IMR-90 (cell line): Measurements from ENCODE around the gene LMBR1L. TPM values are rescaled to one million over a fixed set of nuclear protein-coding genes. Genes with fewer than 3 reads are reported as not detected.
A peak's percentile ranks its signal among the peaks of the same experiment; 100 is the strongest.

Experiments used
- ATAC-seq: fragments of 200-7000 bp; cut with Tn5 transposase; 2 replicates; pipeline ENCODE4 v1.9.1; 2020; ENCODE audit warnings: low read depth, mild to moderate bottlenecking, moderate library complexity
- BruUV-seq: library from RNA; stranded (reverse); fragments of 400-500 nt; replicated peaks from 2 replicates; lab custom pipeline; 2021; lab: Mats Ljungman, UMichigan
- CTCF ChIA-PET: fragments of 300-600 bp; formaldehyde crosslinking; extraction: SDS; loops from one replicate; lab custom pipeline; 2021; ENCODE audit warnings: antibody characterized with exemption; lab: Yijun Ruan, JAX
- POLR2A ChIA-PET: fragments of 300-600 bp; sonication (Branson Sonifier 250); formaldehyde crosslinking; loops from one replicate; lab custom pipeline; 2022; ENCODE audit warnings: antibody characterized with exemption; ENCODE audit not compliant: unreplicated experiment; lab: Charles Lee
- DNase-seq: peaks from one replicate; pipeline ENCODE4 v3.0.0; 2013
- H2AFZ ChIP-seq: replicated peaks from 2 replicates; pipeline ENCODE3; 2013; ENCODE audit warnings: low read length, mild to moderate bottlenecking; ENCODE audit not compliant: poor library complexity
- H2AK5ac ChIP-seq: 2 replicates; pipeline ENCODE4 v1.6.1; 2013; ENCODE audit warnings: low read depth, low read length, inconsistent platforms
- H2AK9ac ChIP-seq: replicated peaks from 2 replicates; pipeline ENCODE3; 2013; ENCODE audit warnings: mild to moderate bottlenecking, low read depth, low read length, moderate library complexity; ENCODE audit not compliant: poor library complexity
- H2BK120ac ChIP-seq: 2 replicates; pipeline ENCODE4 v1.6.1; 2013; ENCODE audit warnings: low read depth, low read length, inconsistent platforms
- H2BK15ac ChIP-seq: 3 replicates; pipeline ENCODE4 v1.6.1; 2013; ENCODE audit warnings: low read depth, low read length, inconsistent platforms
- H2BK20ac ChIP-seq: 2 replicates; pipeline ENCODE4 v1.6.1; 2013; ENCODE audit warnings: low read depth, mild to moderate bottlenecking, inconsistent platforms, low read length, moderate library complexity
- H2BK5ac ChIP-seq: 2 replicates; pipeline ENCODE4 v1.6.1; 2013; ENCODE audit warnings: mild to moderate bottlenecking, low read depth, low read length, inconsistent platforms; ENCODE audit not compliant: poor library complexity, severe bottlenecking
- H3K14ac ChIP-seq: replicated peaks from 2 replicates; pipeline ENCODE4 v1.6.1; 2013; ENCODE audit warnings: low read depth, low read length, inconsistent platforms
- H3K18ac ChIP-seq: 2 replicates; pipeline ENCODE4 v1.6.1; 2013; ENCODE audit warnings: low read depth, low read length, control low read depth
- H3K23ac ChIP-seq: 2 replicates; pipeline ENCODE4 v1.6.1; 2013; ENCODE audit warnings: low read depth, low read length, inconsistent platforms
- H3K27ac ChIP-seq: 2 replicates; pipeline ENCODE4 v1.5.1; 2013; ENCODE audit warnings: mild to moderate bottlenecking, control low read depth, low read length; ENCODE audit not compliant: insufficient read depth
- H3K27me3 ChIP-seq: 2 replicates; pipeline ENCODE4 v1.6.1; 2013; ENCODE audit warnings: low read length; ENCODE audit not compliant: control insufficient read depth, insufficient read depth
- H3K36me3 ChIP-seq: 2 replicates; pipeline ENCODE4 v1.6.1; 2013; ENCODE audit warnings: low read length, mixed read lengths; ENCODE audit not compliant: control insufficient read depth, insufficient read depth
- H3K4ac ChIP-seq: 2 replicates; pipeline ENCODE4 v1.6.1; 2013; ENCODE audit warnings: low read depth, low read length, inconsistent platforms
- H3K4me1 ChIP-seq: 2 replicates; pipeline ENCODE4 v1.6.1; 2013; ENCODE audit warnings: low read length, mixed read lengths; ENCODE audit not compliant: control insufficient read depth, insufficient read depth
- H3K4me2 ChIP-seq: 2 replicates; pipeline ENCODE4 v1.6.1; 2013; ENCODE audit warnings: low read depth, mild to moderate bottlenecking, control low read depth, low read length, moderate library complexity
- H3K4me3 ChIP-seq: 2 replicates; pipeline ENCODE4 v1.5.1; 2013; ENCODE audit warnings: low read depth, mild to moderate bottlenecking, control low read depth, low read length, moderate library complexity; ENCODE audit not compliant: insufficient read depth
- H3K56ac ChIP-seq: 2 replicates; pipeline ENCODE4 v1.6.1; 2013; ENCODE audit warnings: low read length, inconsistent platforms; ENCODE audit not compliant: insufficient read depth; ENCODE audit errors: extremely low read depth
- H3K79me1 ChIP-seq, 2 experiments: 2 replicates each; pipeline ENCODE4 v1.6.1; 2013; ENCODE audit warnings: low read length in 2 of 2, inconsistent platforms in 1 of 2, low read depth in 1 of 2
- H3K9ac ChIP-seq: 2 replicates; pipeline ENCODE4 v1.6.1; 2013; ENCODE audit warnings: low read depth, low read length, control low read depth
- H3K9me1 ChIP-seq: 2 replicates; pipeline ENCODE4 v1.6.1; 2013; ENCODE audit warnings: low read length, inconsistent platforms; ENCODE audit not compliant: insufficient read depth
- H3K9me3 ChIP-seq: 2 replicates; pipeline ENCODE4 v1.6.1; 2013; ENCODE audit warnings: low read length; ENCODE audit not compliant: control insufficient read depth, insufficient read depth
- H4K20me1 ChIP-seq: 2 replicates; pipeline ENCODE4 v1.6.1; 2013; ENCODE audit warnings: low read length, inconsistent platforms; ENCODE audit not compliant: insufficient read depth
- H4K5ac ChIP-seq: 2 replicates; pipeline ENCODE4 v1.6.1; 2013; ENCODE audit warnings: mild to moderate bottlenecking, low read depth, low read length, control low read depth
- H4K8ac ChIP-seq, 2 experiments: 2 replicates each; pipeline ENCODE4 v1.6.1; 2013; ENCODE audit warnings: low read depth in 2 of 2, low read length in 2 of 2, control low read depth in 1 of 2, inconsistent platforms in 1 of 2
- H4K91ac ChIP-seq: 2 replicates; pipeline ENCODE4 v1.6.1; 2013; ENCODE audit warnings: low read depth, low read length, inconsistent platforms; ENCODE audit not compliant: insufficient read depth
- BHLHE40 ChIP-seq: fragments of 150-350 bp; IDR thresholded peaks from 2 replicates; pipeline ENCODE4 v1.6.1; 2016; ENCODE audit warnings: mild to moderate bottlenecking, low read depth, low read length
- MAZ ChIP-seq: IDR thresholded peaks from 2 replicates; pipeline ENCODE4 v1.6.1; 2012; ENCODE audit warnings: low read depth, mild to moderate bottlenecking, low read length, improper control_type of control experiment, moderate library complexity, borderline replicate concordance
- MXI1 ChIP-seq: IDR thresholded peaks from 2 replicates; pipeline ENCODE4 v1.6.1; 2012; ENCODE audit warnings: low read depth, mild to moderate bottlenecking, low read length, moderate library complexity, borderline replicate concordance
- NFE2L2 ChIP-seq: fragments of 150-350 bp; IDR thresholded peaks from 2 replicates; pipeline ENCODE4 v1.6.1; 2016; ENCODE audit warnings: low read depth, mild to moderate bottlenecking, low read length
- RAD21 ChIP-seq: IDR thresholded peaks from 2 replicates; pipeline ENCODE4 v1.6.1; 2012; ENCODE audit warnings: low read length, improper control_type of control experiment
- RCOR1 ChIP-seq: IDR thresholded peaks from 2 replicates; pipeline ENCODE4 v1.6.1; 2012; ENCODE audit warnings: mild to moderate bottlenecking, low read length, improper control_type of control experiment; ENCODE audit not compliant: insufficient replicate concordance
- SMC3 ChIP-seq: fragments of 150-350 bp; IDR thresholded peaks from 2 replicates; pipeline ENCODE4 v1.6.1; 2016; ENCODE audit warnings: low read depth, mild to moderate bottlenecking, antibody characterized with exemption, low read length, moderate library complexity
- WGBS, 2 experiments: methylation state at CpG; one replicate each; pipeline versions ENCODE4 v1.1.5 to v1.1.7; 2013; ENCODE audit warnings: missing lambda C conversion rate in 2 of 2; ENCODE audit not compliant: insufficient read length in 1 of 2; ENCODE audit errors: extremely low coverage in 2 of 2; 5-methylcytosine and 5-hydroxymethylcytosine counted together
- dilution Hi-C: fragments of 300-500 bp; cut with HindIII; formaldehyde crosslinking; loops from one replicate; pipeline ENCODE4 v1.14.3; 2018; ENCODE audit warnings: low sequenced_read_pairs; ENCODE audit not compliant: unreplicated experiment
- in situ Hi-C: fragments of 300-500 bp; cut with MboI; formaldehyde crosslinking; loops from 3 replicates; pipeline ENCODE4 v1.14.3; 2019; ENCODE audit warnings: low sequenced_read_pairs, inconsistent platforms, mixed read lengths
- intact Hi-C: fragments of 100-400 bp; cut with micrococcal nuclease; formaldehyde crosslinking; loops from 2 replicates; pipeline ENCODE4 v1.10.0; 2022
- polyA plus RNA-seq, 3 experiments: library from polyadenylated mRNA; depleted of rRNA; stranded (reverse); fragments of >200 nt; gene quantifications; 2 replicates each; pipeline ENCODE4 v1.2.3, GENCODE V29; 2012; ENCODE audit warnings: low replicate concordance in 1 of 3
- total RNA-seq: library from RNA; depleted of rRNA; stranded (reverse); fragments of >200 nt; gene quantifications from 2 replicates; pipeline ENCODE4 v1.2.3, GENCODE V29; 2012

The LMBR1L gene
- total and polyA plus RNA-seq, 2 of the 4 experiments (the other 2 are of a cell fraction): 33.0 to 44.6 TPM

- TF ChIP-seq MAZ (no peak), NFE2L2 (no peak)
These were observed 16.3 kb downstream of the LMBR1L start, which contains the start of gene DHH (continued) for GRCh38 chr12:49094160-49094974.

DNA sequence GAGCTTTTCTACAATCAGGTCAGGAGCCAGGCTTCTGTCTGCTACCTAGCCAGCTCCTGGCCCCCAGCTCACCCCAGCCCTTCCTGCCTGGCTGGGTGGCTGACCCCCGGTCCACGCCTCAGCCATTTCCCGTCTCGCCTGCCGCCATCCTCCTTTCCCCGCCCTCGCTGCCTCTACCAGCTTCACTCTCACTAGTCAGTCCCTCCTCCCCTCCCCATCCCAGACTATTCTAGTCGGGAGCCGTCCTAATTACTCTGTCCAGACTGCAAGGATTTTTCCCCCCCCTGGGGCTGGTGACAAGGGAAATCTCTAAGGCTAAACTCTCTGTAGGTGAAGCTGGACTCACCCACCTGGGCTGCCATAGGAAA is 16.9 kb downstream of the LMBR1L start:
- Histone ChIP-seq H3K56ac (no peak overlapping the region), H3K79me1 (no peaks in the 10 kb centered on the region), H2BK15ac (no peak overlapping the region), H2AK5ac (no peak overlapping the region), H3K4me3 (no peak overlapping the region), H3K14ac (no peak overlapping the region), H3K4me1 (peaks cover 7% of the 10 kb centered on the region; the same call in 1 of the 2 replicates), H2BK5ac (no peak overlapping the region), H3K23ac (no peak overlapping the region), H4K8ac (no peak overlapping the region), H2BK20ac (no peak overlapping the region), H3K9me3 (no peaks in the 10 kb centered on the region), H2AK9ac (no peak overlapping the region), H2BK120ac (no peak overlapping the region), H4K5ac (no peak overlapping the region), H3K4me2 (peak overlapping the region; percentile 7; the same call in 1 of the 2 replicates), H3K27me3 (peaks cover 29% of the 10 kb centered on the region; the same call in 1 of the 2 replicates), H3K9me1 (no peaks in the 10 kb centered on the region), H3K18ac (no peak overlapping the region), H3K4ac (no peak overlapping the region), H4K91ac (no peak overlapping the region), H2AFZ (peak overlapping the region; percentile 34), H3K36me3 (peaks cover 14% of the 10 kb centered on the region), H4K20me1 (peaks cover 6% of the 10 kb centered on the region; the same call in 1 of the 2 replicates), H3K9ac (no peak overlapping the region), H3K27ac (no peak overlapping the region)
- intact Hi-C loops: no loop called here
- ChIA-PET CTCF (interaction anchor here (0.7 to 1.0 kb wide), 3 partner anchors 15 to 141 kb away, joined by 3 read pairs; no protein-coding TSS in a partner anchor), POLR2A (no interaction called here)
- DNase-seq: no peak
- dilution Hi-C loops: no loop called here
- 20% methylated on average over 3 of the region's 9 CpGs; no CpG with 5 or more reads in 1 of the 2 experiments for WGBS, 2 experiments
- no peak for ATAC-seq
- in situ Hi-C loops: no loop called here
- no TSS peak for BruUV-seq
- no peak for TF ChIP-seq RCOR1
- TF ChIP-seq MXI1: no peak
- no peak for TF ChIP-seq SMC3
- TF ChIP-seq BHLHE40: no peak
- TF ChIP-seq RAD21: no peak
